Dermis microvascular lymphatic vessel endothelial cell (primary cell): Measurements from ENCODE around the gene IRF8. TPM values are rescaled to one million over a fixed set of nuclear protein-coding genes. Genes with fewer than 3 reads are reported as not detected.

Source experiments
- DNase-seq, 2 donors: peaks; one replicate each; pipeline versions ENCODE4 v3.0.0 to v3.0.0-alpha.2; 2010; ENCODE audit warnings: low read depth in 2 of 2
- total RNA-seq: library from RNA; depleted of rRNA; stranded (reverse); fragments of >200 nt; gene quantifications from 2 replicates; pipeline ENCODE4 v1.2.1, GENCODE V29; 2014

IRF8 gene
- total RNA-seq, 1 donor from 2014 or later: 5.1 TPM

DNA sequence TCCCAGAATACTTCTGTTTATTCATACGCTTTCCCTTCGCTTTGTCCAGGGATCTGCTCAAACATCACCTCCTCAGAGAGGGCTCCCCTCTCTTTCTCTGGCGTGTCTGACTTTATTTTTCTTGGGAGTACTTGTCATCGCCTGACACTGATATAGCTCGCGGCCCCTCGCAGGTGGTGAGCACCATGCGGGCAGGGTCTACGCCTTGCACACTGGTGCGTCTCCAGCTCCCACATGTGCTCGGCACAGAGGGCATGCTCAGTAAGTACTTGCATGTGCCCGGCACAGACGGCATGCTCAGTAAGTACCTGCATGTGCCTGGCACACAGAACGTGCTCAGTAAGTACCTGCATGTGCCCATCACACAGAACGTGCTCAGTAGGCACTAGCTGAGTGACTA, 57.5 kb downstream of the IRF8 start:
- no peak for DNase-seq

GRCh38 chr16:85958731-85959130, 59.8 kb downstream of the IRF8 start:
- DNase-seq: no peak

DNA sequence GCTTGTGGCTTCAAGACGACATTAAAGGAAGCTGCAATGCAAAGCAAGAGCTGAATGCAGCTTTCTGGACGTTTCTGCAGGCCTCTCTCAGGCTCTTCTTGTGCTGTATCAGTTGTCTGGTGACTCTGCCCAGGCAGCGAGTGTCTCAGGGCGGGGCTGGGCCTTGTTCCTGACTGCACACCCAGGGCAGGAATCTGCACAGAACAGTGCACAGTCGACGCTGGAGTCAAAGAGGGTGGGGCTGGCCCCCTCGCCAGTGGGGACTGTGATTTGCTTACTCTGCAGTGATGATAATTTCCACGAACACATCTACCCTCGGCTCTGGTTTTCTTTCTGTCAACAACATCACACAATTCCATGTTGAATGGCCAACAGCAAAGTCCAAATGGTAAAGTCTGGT, 60.7 kb downstream of the IRF8 start:
- no peak for DNase-seq

DNA sequence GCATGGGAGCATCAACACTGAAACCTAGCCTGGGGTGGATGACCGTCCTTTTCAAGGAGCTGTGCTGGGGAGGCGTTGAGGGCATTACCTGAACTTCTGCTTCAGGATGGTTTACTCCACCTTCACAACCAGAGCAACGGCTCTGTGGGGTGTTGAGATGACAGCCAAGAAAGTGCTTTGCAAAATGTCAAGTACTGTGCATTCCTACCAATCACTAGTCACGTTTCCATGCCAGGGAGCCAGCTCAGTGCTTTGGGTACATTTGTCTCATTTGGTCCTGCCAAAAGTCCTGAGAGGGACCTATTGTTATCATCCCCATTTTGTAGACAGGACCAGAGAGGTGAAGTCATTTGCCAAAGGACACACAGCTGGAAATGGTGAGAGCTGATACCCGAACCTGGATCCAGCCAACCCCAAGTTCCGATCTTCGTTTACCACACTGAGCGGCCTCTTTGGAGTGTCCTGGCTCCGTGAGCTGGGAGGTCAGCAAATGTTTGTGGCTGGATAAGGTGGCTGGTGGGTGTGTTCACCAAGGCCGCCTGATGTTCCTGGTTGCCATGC, 61.6 kb downstream of the IRF8 start:
- DNase-seq: no peak

DNA sequence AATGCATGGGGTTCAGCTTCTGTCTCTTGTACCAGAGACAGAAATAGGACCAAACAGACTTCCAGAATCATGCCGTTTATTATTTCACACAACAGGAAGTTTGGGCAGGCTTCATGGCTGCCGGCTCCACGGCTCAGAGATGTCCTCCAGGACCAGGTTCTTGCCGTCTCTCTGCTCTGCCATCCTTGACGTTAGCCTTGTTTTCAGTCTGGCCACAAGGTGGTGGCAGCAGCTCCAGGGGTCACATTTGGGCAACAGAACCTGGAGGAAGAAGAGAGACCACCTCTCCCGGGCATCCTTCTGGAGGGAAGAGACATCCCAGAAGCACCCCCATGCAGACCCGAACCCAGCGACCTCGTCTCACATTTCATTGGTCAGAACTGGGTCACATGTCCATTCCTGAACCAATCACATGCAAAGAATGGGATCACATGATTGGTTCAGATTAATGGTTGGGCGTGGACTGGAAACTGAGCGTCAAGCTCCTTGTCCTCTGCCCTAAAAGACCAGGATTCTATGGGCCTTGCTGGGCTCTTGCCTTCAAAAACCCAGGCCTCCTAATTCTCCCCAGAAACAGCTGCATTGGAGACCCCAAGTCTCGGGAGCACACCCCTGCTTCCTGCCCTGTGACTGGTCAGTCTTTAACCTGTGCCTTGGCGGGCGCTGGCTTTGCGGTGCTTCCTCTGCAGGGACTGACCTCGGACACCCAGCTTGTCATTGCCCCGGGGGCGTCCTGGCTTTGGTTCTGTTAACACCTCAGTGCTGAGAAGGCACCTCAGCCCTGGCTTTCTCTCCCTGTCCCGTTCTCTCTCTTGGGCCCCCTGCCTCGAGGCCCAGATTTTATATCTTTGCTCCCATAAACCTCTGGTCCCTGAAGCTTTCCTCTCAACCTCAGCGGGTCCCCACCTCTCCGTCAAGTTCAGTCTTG, 63.3 kb downstream of the IRF8 start:
- no peak for DNase-seq

GRCh38 chr16:85963753-85964285, 64.9 kb downstream of the IRF8 start:
- DNase-seq: no peak

GRCh38 chr16:85965125-85965524, 66.2 kb downstream of the IRF8 start:
- DNase-seq: no peak

- no peak for DNase-seq
These were observed 68.1 kb downstream of the IRF8 start for GRCh38 chr16:85967111-85967510.

GRCh38 chr16:85968041-85968920, 69.3 kb downstream of the IRF8 start:
- DNase-seq: no peak

GRCh38 chr16:85969159-85969558, 70.2 kb downstream of the IRF8 start:
- DNase-seq: no peak

DNA sequence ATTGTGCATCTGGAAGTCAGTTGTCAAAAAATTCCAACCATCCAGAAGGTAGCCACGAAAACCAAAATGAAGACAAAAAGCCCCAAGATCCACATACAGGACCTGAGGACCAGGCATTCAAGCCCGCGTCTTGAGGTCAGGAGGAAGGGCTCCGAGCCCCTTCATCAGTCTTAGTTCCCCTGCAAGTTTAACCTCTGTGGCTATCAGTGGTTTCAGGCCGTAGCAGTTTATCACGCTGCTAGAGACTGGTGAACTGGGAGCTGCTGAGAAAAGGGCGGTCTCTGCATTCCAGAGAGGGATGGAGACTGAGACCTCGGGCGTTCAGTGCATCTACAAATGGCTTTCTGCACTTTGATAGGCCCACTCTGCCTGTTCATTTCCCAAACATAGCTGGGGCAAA, 70.6 kb downstream of the IRF8 start:
- DNase-seq: no peak

DNA sequence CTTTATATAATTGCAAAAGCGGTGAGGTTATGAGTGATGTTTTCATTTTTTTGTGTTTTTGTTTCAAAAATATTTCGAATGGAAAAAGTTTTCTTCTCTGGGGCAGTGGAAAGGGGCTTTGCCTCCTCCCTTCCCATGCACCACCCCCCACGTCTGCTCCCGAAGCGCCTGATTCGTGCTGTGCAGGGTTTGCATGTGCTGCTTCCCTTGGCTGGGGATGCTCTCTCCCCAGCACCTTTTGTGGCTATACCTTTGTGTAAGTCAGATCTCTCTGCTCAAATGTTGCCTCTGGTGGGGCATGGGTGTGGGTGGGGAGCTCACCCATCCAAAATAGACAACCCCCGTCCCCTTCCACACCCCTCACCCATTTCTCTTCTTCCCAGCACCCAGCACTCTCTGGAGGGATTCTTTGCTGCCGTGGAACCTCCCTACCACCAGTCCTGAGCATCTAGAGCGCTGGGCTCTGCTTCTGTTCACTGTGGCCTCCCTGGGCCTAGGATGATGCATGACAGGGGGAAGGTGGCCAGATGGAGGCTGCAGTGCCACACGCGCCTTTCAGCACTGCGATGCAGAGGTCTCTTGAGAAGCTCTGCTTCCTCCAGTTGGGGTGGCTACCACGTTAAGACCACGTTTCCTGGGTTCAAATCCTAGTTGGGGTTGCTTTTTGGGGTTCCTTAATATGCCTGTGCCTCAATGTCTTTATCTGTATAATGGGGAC, 71.2 kb downstream of the IRF8 start:
- no peak for DNase-seq

DNA sequence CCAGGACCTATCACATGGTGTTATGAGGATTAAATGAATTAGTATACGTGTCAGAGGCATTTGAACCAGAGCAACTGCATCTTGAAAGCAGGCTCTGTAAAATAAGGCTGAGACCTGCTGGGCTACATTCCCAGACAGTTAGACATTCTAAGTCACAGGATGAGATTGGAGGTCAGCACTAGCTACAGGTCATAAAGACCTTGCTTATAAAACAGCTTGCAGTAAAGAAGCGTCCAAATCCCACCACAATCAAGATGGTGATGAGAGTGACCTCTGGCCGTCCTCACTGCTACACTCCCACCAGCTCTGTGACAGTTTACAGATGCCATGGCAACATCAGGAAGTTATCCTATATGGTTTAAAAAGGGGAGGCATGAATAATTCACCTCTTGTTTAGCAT, 71.8 kb downstream of the IRF8 start:
- no peak for DNase-seq

Other genes with a start within 250 kb of the IRF8 start
- gene GINS2, start 210.2 kb upstream of the IRF8 start, total RNA-seq: 3.4 and 6.2 TPM in 2 replicates
- gene C16orf74, start 148.1 kb upstream of the IRF8 start, total RNA-seq: 3.7 and 9.6 TPM in 2 replicates
- 26.8 and 37.6 TPM in 2 replicates for gene EMC8, start 99.6 kb upstream of the IRF8 start, total RNA-seq
- 474 and 506 TPM in 2 replicates for gene COX4I1, start 99.5 kb upstream of the IRF8 start, total RNA-seq